GM18507 (cell line): ENCODE results near the gene PALLD.
"Not testable (repeated sequence)": the region's sequence is repeated elsewhere in the genome, so short reads cannot be mapped to it uniquely, and the experiment has no call there.

Experiments
- DNase-seq: peaks from one replicate; pipeline ENCODE4 v3.0.0; 2011; ENCODE audit warnings: low read depth; ENCODE audit not compliant: insufficient read length; ENCODE audit errors: extremely low spot score
- FAIRE-seq: peaks from 2 replicates; lab custom pipeline; 2011; peaks lifted over from hg19 to GRCh38; lab: Jason Lieb, UNC

PALLD gene

DNA sequence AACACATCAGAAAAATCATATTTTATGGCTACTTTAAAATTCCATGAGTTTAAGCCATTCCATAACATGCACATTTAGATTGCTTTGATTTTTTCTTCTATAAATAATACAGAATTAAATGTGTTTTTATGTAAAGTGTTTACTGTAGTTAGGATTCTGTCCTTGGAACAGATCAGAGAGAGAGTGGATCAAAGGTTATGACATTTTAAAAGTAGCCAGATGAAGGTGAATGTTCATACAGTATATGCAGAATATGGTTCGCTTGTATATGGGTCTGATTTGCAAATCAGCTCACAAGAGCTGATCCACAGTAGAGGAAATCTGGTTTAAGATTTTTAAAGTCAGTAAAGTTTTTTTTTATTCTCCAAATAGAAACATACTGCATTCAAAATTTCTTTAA lies 7.2 kb upstream of the PALLD start:
- DNase-seq (no peak), FAIRE-seq (no peak)

DNA sequence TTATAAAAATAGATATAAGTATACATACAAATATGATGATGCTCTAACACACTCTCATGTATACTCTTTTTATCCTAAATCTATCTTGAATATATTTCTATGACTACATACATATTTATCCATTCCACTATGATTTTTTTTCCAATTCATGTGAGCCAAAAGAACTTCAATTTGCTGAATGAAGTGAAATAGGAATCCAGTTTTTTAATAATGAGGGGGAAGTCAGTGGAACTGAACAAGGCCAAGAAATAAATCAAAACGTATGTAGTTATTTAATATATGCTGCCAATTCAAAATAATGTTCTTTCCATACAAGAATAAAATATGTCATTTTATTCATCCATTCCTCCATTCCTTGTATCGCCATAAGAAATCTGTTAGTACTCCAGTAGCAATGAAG lies 6.1 kb upstream of the PALLD start:
- DNase-seq (no peak), FAIRE-seq (no peak)

DNA sequence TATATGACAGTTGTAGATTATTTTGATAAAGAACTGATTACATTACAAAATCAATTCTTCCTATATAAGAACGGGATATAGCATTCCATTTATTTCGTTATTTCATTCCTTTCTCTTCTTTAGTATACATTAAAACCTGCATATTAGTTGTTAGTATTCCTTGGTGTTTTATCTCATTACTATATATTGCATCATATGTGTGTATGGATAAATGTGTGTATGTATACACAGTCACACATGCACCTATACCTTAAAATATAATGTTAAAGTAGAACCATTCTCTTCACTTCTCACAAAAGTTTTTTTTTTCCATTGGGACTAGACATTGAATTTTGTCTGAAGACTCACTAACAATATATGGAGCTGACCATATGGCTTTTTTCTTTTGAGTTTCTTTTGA lies 5.3 kb upstream of the PALLD start:
- DNase-seq (no peak), FAIRE-seq (no peak)

DNA sequence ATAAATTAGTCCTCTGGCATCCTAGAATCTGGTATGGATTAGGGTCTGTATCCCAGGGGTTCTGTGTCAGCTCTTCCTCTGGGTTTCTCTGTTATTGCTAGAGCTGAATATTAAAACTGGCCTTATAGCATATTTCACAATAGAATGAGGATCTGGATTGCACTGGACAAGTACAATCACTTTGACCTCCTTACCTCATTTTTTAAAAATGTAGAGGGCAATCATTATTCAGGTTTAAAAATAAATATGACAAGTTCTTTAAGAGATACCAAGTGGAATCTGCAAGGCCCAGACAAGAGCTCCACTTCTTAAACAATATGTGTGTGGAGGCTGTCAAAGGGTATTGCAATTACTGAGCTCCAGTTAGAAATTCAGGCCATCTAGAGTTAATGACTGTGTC lies 1.4 kb downstream of the PALLD start:
- FAIRE-seq = no peak
- DNase-seq = no peak

DNA sequence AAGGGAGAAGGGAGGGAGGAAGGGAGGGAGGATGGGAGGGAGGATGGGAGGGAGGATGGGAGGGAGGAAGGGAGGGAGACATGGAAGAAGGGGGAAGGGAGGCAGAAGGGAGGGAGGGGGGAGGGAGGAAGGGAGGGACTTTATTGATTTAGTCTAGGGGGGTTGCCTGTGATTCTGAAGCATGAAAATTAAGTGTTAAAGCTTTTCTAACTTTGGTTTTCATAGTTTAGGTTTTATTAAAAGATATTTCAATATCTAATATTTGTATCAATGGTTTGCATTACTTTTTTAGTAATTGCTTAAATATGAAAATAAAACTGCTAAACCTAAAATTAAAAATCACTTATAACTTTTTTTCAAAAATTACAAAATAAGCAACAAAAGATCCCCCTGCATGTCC lies 2.4 kb downstream of the PALLD start:
- no peak for FAIRE-seq
- DNase-seq = no peak

DNA sequence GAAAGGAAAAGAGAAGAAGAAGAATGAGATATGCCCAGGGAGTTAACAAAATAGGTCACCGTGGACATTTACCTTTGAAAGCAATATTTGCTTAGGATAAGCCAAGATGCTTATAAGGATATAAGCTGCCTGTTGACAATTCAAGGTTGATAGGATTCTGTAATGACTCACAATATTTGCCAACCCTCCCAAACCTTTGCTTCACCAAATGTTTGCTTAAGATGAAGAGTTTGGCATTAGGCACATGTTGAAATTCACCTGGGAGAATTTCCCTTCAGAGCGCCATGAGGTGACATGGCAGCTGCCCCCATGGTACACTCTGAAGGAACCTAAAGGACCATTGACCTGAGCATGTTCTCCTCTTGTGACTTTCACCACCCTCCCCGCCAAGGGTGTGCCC lies 4.6 kb downstream of the PALLD start:
- DNase-seq (no peak), FAIRE-seq (no peak)

DNA sequence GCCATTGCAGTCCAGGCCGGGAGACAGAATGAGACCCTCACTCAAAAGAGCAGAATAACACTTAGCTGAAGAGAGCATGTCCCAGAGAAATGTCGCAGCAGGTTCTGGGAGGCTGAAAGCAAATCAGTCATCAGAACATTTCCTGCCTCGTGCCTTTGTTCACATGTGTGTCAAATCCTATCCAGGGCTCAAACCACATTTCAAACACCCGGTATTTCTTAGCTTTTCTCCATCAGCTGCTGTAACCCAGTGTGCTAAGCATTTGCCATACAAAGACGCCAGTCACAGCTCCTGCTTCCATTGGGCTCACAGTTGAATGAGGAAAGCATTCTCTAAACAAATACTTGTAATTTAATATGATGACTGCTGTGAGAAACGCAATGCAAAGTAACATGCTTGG lies 6.0 kb downstream of the PALLD start:
- FAIRE-seq = no peak
- DNase-seq = no peak

DNA sequence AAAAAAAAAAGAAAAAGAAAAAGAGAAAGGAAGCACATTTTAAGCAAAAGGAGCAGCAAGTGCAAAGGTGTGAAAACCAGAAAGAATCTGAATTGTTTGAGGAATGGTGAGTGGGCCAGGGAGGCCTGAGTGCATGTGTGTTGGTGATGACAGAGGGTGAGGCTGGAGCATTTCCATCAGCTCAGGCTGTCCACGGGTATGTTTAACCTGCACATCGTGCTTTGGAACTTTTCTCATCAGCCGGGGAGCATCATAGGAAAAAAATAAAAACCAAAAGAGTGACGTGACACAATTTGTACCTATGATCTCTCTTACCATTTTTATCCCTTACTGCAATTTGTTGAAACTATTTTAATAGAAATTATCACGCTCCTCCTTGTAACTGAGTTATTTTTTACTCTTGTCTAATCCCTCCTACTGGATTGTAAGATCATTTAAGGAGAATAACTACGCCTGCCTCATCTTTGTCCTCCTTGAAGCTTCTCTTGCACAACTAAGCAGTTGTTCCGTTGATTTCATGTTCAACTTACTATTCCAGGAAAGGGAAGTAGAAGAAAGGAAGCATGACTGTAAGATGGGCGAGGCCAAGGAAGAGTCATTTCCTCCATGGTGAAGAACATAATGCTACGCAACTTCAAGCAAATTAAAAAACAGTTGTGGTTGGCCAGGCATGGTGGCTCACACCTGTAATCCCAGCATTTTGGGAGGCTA lies 7.0 kb downstream of the PALLD start:
- DNase-seq (no peak), FAIRE-seq (no peak)

DNA sequence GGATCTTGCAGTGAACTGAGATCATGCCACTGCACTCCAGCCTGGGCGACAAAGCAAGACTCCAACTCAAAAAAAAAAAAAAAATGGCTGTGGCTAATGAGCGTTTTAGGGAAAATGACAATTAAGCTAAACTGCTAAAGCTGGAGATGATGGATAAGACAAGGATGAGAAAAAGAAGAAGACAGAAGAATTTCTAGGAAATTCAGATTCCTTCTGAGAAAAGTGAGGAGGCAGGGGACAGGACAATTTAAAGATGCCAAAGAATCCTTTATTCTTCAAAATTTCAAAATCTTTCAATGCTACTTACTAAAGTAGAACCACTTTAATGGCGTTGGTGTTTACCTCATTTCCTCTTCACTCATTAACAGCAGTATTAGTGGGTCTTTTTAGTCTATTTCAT lies 7.7 kb downstream of the PALLD start:
- no peak for FAIRE-seq
- DNase-seq = no peak

DNA sequence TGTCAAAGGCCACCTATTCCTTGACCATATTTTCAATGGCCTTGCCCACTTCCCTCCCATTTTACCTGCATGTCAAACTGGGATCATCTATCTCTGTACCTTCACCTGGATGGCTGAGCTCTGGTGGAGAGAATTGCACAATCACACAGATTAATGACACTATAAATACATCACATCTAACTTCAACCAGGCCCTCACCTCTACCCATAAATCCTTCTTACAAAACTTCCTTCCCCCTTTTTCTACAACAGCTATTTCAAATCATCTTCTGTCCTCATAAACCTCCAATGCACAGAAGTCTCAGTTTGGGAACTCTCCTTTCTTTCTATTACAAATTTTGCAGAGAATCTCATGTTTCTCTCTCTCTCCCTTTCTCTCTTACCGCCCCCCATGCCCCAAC lies 9.2 kb downstream of the PALLD start:
- no peak for DNase-seq
- FAIRE-seq = no peak

DNA sequence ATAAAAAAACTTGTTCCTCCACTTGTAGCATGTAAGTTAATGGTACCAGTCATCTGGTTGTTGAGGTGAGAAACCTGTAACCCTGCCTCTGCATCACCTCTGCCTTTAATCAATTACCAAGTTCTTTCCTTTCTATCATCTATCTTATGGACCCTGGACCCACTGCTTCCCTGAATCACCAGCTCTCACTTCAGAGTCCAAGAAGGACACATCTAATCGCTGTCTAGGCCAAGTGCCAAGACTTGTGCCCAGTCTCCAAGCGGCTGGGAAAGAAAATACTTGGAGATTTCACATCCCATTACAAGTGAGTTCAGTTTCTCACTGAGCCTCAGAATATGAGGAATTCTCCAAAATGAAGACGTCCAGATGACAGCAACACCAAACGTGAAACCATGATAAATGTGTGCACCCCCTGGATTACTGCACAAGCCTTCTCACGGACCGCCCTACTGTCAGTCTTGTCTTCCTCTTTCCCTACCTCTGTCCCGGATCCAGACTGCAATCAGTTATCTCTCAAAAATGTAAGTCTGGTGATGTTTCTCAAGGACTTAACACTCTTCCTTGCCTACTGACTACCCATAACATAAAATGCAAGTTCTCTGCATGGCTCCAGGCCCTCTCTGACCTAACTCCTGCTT lies 10.4 kb downstream of the PALLD start:
- DNase-seq = no peak
- no peak for FAIRE-seq

DNA sequence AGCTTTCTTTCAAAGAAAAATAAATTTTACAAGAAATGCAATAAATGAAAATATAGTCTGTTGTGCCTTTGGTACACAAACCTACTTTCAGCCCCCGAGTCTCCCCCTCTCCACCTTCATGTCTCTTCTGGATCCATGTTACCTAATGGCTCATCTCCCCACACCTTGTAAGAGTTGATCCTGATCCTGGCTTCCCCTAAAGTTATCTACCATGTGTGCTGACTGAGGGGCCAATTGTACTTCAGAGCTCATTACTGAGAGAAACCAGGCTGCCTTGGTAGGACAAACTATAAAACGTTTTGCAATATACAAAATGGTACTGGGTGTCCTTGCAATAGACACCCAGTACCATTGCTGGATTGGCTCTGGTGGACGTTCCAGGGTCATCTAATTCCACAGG lies 11.8 kb downstream of the PALLD start:
- no peak for FAIRE-seq
- no peak for DNase-seq

DNA sequence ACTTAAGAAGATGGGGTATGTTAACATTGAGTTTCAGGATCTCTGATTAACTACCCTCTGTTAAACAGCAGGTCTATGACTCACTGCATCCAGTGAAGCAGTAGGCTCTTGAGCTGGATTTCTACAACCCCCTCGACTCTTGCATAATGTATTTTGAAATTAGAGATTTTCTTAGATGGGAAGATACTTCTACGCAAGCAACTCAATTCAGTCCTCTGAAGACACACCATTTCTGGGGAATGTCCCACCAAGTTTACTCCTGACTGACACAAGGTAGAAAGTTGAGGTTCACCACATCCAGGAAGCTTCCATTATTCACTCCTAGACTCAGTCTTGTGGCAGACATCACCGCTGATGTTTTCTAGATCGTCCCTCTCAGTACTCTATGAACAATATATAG lies 12.9 kb downstream of the PALLD start:
- no peak for FAIRE-seq
- DNase-seq = no peak

DNA sequence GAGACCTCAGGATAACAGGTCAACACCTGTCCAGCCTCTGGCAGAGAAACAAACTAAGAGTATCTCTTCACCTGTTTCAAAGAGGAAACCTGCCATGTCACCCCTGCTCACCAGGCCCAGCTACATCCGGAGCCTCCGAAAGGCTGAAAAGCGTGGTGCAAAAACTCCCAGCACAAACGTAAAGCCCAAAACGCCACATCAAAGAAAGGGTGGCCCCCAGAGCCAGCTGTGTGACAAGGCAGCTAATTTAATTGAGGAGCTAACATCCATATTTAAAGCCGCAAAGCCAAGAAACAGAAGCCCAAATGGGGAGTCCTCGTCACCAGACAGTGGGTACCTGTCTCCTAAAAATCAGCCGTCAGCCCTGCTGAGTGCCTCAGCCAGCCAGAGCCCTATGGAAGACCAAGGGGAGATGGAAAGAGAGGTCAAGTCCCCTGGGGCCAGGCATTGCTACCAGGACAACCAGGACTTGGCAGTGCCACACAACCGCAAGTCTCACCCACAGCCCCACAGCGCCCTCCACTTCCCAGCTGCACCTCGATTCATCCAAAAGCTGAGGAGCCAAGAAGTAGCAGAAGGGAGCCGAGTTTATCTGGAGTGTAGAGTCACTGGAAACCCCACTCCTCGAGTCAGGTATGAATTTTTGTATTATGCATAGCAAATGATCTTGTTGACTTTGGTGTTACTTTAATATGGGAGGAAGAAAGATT lies 15.1 kb downstream of the PALLD start:
- no peak for FAIRE-seq

DNA sequence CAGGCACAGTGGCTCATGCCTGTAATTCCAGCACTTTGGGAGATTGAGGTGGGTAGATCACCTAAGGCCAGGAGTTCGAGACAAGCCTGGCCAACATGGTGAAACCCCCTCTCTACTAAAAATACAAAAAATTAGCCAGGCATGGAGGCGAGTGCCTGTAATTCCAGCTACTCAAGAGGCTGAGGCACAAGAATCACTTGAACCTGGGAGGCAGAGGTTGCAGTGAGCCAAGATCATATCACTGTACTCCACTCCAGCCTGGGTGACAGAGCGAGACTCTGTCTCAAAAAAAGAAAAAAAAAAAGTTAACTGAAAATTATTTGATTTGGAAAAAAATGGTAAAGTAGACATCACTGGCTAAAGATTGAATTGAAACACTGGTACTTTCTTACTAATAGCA lies 17.0 kb downstream of the PALLD start:
- FAIRE-seq, DNase-seq: not testable (repeated sequence)

More for the DNA sequence above, 15.1 kb downstream of the PALLD start:
- no peak for DNase-seq

DNA sequence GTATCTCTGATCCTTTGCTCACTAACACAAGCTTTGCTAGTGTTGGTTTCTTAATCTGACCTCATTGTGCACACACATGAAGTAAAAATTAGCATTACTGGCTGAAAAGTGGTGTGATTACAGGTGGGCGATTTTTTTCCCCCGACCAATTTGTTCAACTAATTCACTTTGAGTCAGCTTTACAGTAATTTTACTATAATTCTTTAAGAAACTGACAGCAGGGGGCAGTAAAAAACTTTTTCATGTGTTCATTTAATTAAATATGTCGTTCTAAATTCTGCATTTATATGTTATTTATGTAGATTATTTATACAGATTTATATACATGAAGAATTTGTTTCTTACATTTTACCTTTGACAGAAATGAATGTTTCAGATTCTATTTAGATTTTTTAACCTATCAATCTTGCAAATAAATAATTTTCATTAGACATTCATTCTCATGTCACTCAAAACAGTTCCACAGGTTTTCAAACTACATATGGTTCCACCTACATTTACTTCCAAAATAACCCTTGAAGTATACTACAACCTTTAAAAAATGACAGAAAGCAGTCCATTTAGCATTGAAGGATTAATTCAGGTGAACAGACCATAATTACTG lies 17.5 kb downstream of the PALLD start:
- no peak for FAIRE-seq
- no peak for DNase-seq

DNA sequence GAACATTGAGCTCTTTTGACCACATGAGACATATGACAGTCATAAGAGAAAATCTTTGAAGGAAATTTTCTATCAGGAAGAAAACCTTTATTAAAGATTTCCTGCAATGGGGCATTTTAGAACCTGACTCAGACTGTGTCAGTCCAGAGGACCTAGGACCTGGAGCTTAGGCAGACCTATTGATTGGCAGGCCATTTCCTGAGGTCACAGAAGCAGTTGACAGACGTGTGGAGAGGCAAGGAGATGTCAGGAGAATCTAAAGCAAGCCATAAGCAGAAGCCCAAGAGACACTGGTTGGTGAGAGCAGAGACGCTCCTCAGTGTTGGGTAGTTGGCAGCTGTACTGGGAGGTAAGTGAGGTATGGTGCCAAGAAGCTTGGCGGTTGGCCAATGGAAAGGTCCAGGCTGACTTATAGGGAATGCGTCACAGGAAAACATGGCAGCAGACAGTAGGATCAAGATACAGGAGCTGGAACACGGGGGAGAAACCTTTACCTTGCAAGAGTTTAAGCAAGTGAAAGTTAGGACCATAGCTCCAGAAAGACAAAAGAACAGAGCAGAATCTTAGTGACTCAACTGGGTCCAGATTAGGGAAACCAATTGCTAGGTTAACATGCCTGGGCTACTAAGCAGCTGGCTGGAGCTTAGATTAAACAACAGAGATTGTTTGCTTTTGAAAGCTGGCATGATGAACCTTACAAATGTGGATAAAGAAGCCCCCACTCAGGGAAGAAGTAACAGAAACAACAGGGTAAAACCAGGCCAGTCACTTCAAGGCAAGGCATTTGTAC lies 18.6 kb downstream of the PALLD start:
- no peak for DNase-seq
- no peak for FAIRE-seq

DNA sequence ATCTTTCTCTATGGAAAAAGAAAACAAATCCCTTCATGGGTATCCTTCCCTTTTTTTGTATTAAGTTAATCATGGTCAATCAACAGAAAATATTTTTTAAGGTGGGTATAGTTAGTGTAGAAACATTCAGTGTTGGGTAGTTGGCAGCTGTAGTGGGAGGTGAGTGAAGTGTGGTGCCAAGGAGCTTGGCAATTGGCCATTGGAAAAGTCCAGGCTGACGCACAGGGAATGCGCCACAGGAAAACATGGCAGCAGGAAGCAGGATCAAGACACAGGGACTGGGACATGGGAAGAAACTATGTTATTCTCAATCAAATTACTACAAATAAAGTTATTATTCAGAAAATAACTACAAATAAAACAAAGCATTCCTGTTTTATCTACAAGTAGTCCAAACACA lies 20.0 kb downstream of the PALLD start:
- DNase-seq (no peak), FAIRE-seq (no peak)

DNA sequence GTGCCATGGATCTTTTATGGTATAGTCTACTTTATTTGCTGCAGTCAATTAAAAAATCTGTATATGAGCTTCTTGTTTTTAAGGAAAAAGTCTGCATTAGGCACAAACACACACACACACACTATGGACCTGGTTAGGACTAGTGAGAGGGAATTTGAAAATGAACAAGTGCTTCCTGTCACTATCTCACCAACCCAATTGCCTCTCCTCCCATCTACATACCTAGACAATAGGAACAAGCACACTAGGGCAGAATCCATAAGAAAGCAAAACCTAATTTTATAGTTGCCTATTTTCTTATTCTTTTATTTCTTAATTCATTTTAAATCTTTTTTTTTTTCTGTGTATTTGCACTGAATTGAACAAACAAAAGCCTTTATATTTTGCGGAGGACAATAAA lies 22.7 kb downstream of the PALLD start:
- no peak for DNase-seq
- FAIRE-seq = no peak

DNA sequence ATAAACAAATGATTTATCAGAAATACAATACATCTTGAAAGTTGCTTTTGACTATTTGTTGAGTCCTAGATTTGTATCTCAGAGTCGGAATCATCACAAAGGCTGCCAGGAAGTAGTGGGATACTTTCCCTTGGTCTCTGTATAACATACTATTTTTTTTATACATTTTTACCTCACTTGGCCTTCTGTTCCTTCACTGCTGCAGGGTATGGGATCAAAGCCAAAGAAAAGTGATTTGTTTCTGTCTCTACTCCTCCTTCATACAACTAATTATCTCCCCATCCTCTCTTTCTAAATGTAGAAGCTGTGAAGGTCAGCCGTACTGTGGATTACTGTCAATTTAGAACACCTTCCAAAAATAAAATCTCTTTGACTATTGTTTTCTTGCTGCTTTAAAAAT lies 24.9 kb downstream of the PALLD start:
- DNase-seq = no peak
- FAIRE-seq = no peak
